GM12874 (cell line): Measurements from ENCODE around the gene OSBPL10.

Source experiments
- CTCF ChIP-seq: IDR thresholded peaks from 2 replicates; pipeline ENCODE4 v1.5.1; 2011; ENCODE audit warnings: low read depth, mild to moderate bottlenecking, control low read depth, low read length, moderate library complexity; ENCODE audit not compliant: insufficient read depth

The OSBPL10 gene

DNA sequence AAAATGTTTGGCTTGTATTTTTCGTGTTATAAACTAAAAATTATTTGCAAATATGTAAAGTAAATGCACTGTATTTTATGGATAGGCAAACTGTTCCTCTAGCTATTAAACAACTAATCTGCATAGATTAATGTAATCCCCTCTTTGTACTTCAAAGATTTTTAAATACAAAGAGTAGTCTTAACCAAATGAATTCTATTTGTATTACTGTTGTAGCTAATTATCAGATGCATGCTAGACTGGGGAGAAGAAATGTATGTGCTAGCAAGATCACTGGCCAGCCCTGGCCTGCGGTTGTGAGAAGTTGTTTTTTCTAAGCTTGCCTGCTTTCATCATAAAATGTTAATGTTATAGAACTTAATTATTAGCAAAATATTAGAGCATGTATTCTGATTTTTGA, 355.7 kb downstream of the OSBPL10 start:
- no peak for TF ChIP-seq CTCF

- no peak for TF ChIP-seq CTCF
These were observed 356.9 kb downstream of the OSBPL10 start for GRCh38 chr3:31624083-31624709.

- no peak for TF ChIP-seq CTCF
These were observed 358.3 kb downstream of the OSBPL10 start for GRCh38 chr3:31622636-31623288.

DNA sequence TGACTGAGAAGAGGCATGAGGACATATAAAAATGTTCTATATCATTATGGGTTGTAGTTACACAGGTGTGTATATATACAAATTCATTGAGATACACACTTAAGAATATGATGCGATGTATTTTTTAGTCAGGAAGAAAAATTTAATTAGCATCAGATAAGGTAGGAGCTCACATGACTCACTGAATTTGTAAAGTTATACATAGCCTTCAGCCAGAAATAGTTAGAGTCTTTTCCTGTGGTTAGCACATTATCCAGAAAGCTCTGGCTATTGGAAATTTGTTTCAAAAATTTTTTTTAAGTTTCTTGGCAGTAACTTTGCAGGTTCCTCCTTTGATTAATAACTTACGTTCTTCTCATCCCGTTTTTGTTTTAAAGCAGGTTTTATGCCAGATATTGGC, 359.7 kb downstream of the OSBPL10 start:
- TF ChIP-seq CTCF, result no peak

- TF ChIP-seq CTCF, result no peak
These were observed 360.4 kb downstream of the OSBPL10 start for GRCh38 chr3:31620656-31621055.

- no peak for TF ChIP-seq CTCF
These were observed 364.4 kb downstream of the OSBPL10 start for GRCh38 chr3:31616711-31617110.

- no peak for TF ChIP-seq CTCF
These were observed 365.8 kb downstream of the OSBPL10 start for GRCh38 chr3:31615071-31615875.
